IMR-90 (cell line): ENCODE data around the gene WIPI1. TPM values are rescaled to one million over a fixed set of nuclear protein-coding genes. Genes with fewer than 3 reads are reported as not detected.

Experiments used
- ATAC-seq: fragments of 200-7000 bp; cut with Tn5 transposase; 2 replicates; pipeline ENCODE4 v1.9.1; 2020; ENCODE audit warnings: low read depth, mild to moderate bottlenecking, moderate library complexity
- BruUV-seq: library from RNA; stranded (reverse); fragments of 400-500 nt; replicated peaks from 2 replicates; lab custom pipeline; 2021; lab: Mats Ljungman, UMichigan
- CTCF ChIA-PET: fragments of 300-600 bp; formaldehyde crosslinking; extraction: SDS; loops from one replicate; lab custom pipeline; 2021; ENCODE audit warnings: antibody characterized with exemption; lab: Yijun Ruan, JAX
- POLR2A ChIA-PET: fragments of 300-600 bp; sonication (Branson Sonifier 250); formaldehyde crosslinking; loops from one replicate; lab custom pipeline; 2022; ENCODE audit warnings: antibody characterized with exemption; ENCODE audit not compliant: unreplicated experiment; lab: Charles Lee
- DNase-seq: peaks from one replicate; pipeline ENCODE4 v3.0.0; 2013
- H2AFZ ChIP-seq: replicated peaks from 2 replicates; pipeline ENCODE3; 2013; ENCODE audit warnings: low read length, mild to moderate bottlenecking; ENCODE audit not compliant: poor library complexity
- H2AK5ac ChIP-seq: 2 replicates; pipeline ENCODE4 v1.6.1; 2013; ENCODE audit warnings: low read depth, low read length, inconsistent platforms
- H2AK9ac ChIP-seq: replicated peaks from 2 replicates; pipeline ENCODE3; 2013; ENCODE audit warnings: mild to moderate bottlenecking, low read depth, low read length, moderate library complexity; ENCODE audit not compliant: poor library complexity
- H2BK120ac ChIP-seq: 2 replicates; pipeline ENCODE4 v1.6.1; 2013; ENCODE audit warnings: low read depth, low read length, inconsistent platforms
- H2BK15ac ChIP-seq: 3 replicates; pipeline ENCODE4 v1.6.1; 2013; ENCODE audit warnings: low read depth, low read length, inconsistent platforms
- H2BK20ac ChIP-seq: 2 replicates; pipeline ENCODE4 v1.6.1; 2013; ENCODE audit warnings: low read depth, mild to moderate bottlenecking, inconsistent platforms, low read length, moderate library complexity
- H2BK5ac ChIP-seq: 2 replicates; pipeline ENCODE4 v1.6.1; 2013; ENCODE audit warnings: mild to moderate bottlenecking, low read depth, low read length, inconsistent platforms; ENCODE audit not compliant: poor library complexity, severe bottlenecking
- H3K14ac ChIP-seq: replicated peaks from 2 replicates; pipeline ENCODE4 v1.6.1; 2013; ENCODE audit warnings: low read depth, low read length, inconsistent platforms
- H3K18ac ChIP-seq: 2 replicates; pipeline ENCODE4 v1.6.1; 2013; ENCODE audit warnings: low read depth, low read length, control low read depth
- H3K23ac ChIP-seq: 2 replicates; pipeline ENCODE4 v1.6.1; 2013; ENCODE audit warnings: low read depth, low read length, inconsistent platforms
- H3K27ac ChIP-seq: 2 replicates; pipeline ENCODE4 v1.5.1; 2013; ENCODE audit warnings: mild to moderate bottlenecking, control low read depth, low read length; ENCODE audit not compliant: insufficient read depth
- H3K27me3 ChIP-seq: 2 replicates; pipeline ENCODE4 v1.6.1; 2013; ENCODE audit warnings: low read length; ENCODE audit not compliant: control insufficient read depth, insufficient read depth
- H3K36me3 ChIP-seq: 2 replicates; pipeline ENCODE4 v1.6.1; 2013; ENCODE audit warnings: low read length, mixed read lengths; ENCODE audit not compliant: control insufficient read depth, insufficient read depth
- H3K4ac ChIP-seq: 2 replicates; pipeline ENCODE4 v1.6.1; 2013; ENCODE audit warnings: low read depth, low read length, inconsistent platforms
- H3K4me1 ChIP-seq: 2 replicates; pipeline ENCODE4 v1.6.1; 2013; ENCODE audit warnings: low read length, mixed read lengths; ENCODE audit not compliant: control insufficient read depth, insufficient read depth
- H3K4me2 ChIP-seq: 2 replicates; pipeline ENCODE4 v1.6.1; 2013; ENCODE audit warnings: low read depth, mild to moderate bottlenecking, control low read depth, low read length, moderate library complexity
- H3K4me3 ChIP-seq: 2 replicates; pipeline ENCODE4 v1.5.1; 2013; ENCODE audit warnings: low read depth, mild to moderate bottlenecking, control low read depth, low read length, moderate library complexity; ENCODE audit not compliant: insufficient read depth
- H3K56ac ChIP-seq: 2 replicates; pipeline ENCODE4 v1.6.1; 2013; ENCODE audit warnings: low read length, inconsistent platforms; ENCODE audit not compliant: insufficient read depth; ENCODE audit errors: extremely low read depth
- H3K79me1 ChIP-seq, 2 experiments: 2 replicates each; pipeline ENCODE4 v1.6.1; 2013; ENCODE audit warnings: low read length in 2 of 2, inconsistent platforms in 1 of 2, low read depth in 1 of 2
- H3K9ac ChIP-seq: 2 replicates; pipeline ENCODE4 v1.6.1; 2013; ENCODE audit warnings: low read depth, low read length, control low read depth
- H3K9me1 ChIP-seq: 2 replicates; pipeline ENCODE4 v1.6.1; 2013; ENCODE audit warnings: low read length, inconsistent platforms; ENCODE audit not compliant: insufficient read depth
- H3K9me3 ChIP-seq: 2 replicates; pipeline ENCODE4 v1.6.1; 2013; ENCODE audit warnings: low read length; ENCODE audit not compliant: control insufficient read depth, insufficient read depth
- H4K20me1 ChIP-seq: 2 replicates; pipeline ENCODE4 v1.6.1; 2013; ENCODE audit warnings: low read length, inconsistent platforms; ENCODE audit not compliant: insufficient read depth
- H4K5ac ChIP-seq: 2 replicates; pipeline ENCODE4 v1.6.1; 2013; ENCODE audit warnings: mild to moderate bottlenecking, low read depth, low read length, control low read depth
- H4K8ac ChIP-seq, 2 experiments: 2 replicates each; pipeline ENCODE4 v1.6.1; 2013; ENCODE audit warnings: low read depth in 2 of 2, low read length in 2 of 2, control low read depth in 1 of 2, inconsistent platforms in 1 of 2
- H4K91ac ChIP-seq: 2 replicates; pipeline ENCODE4 v1.6.1; 2013; ENCODE audit warnings: low read depth, low read length, inconsistent platforms; ENCODE audit not compliant: insufficient read depth
- MXI1 ChIP-seq: IDR thresholded peaks from 2 replicates; pipeline ENCODE4 v1.6.1; 2012; ENCODE audit warnings: low read depth, mild to moderate bottlenecking, low read length, moderate library complexity, borderline replicate concordance
- SMC3 ChIP-seq: fragments of 150-350 bp; IDR thresholded peaks from 2 replicates; pipeline ENCODE4 v1.6.1; 2016; ENCODE audit warnings: low read depth, mild to moderate bottlenecking, antibody characterized with exemption, low read length, moderate library complexity
- WGBS, 2 experiments: methylation state at CpG; one replicate each; pipeline versions ENCODE4 v1.1.5 to v1.1.7; 2013; ENCODE audit warnings: missing lambda C conversion rate in 2 of 2; ENCODE audit not compliant: insufficient read length in 1 of 2; ENCODE audit errors: extremely low coverage in 2 of 2; 5-methylcytosine and 5-hydroxymethylcytosine counted together
- dilution Hi-C: fragments of 300-500 bp; cut with HindIII; formaldehyde crosslinking; loops from one replicate; pipeline ENCODE4 v1.14.3; 2018; ENCODE audit warnings: low sequenced_read_pairs; ENCODE audit not compliant: unreplicated experiment
- in situ Hi-C: fragments of 300-500 bp; cut with MboI; formaldehyde crosslinking; loops from 3 replicates; pipeline ENCODE4 v1.14.3; 2019; ENCODE audit warnings: low sequenced_read_pairs, inconsistent platforms, mixed read lengths
- intact Hi-C: fragments of 100-400 bp; cut with micrococcal nuclease; formaldehyde crosslinking; loops from 2 replicates; pipeline ENCODE4 v1.10.0; 2022
- polyA plus RNA-seq, 3 experiments: library from polyadenylated mRNA; depleted of rRNA; stranded (reverse); fragments of >200 nt; gene quantifications; 2 replicates each; pipeline ENCODE4 v1.2.3, GENCODE V29; 2012; ENCODE audit warnings: low replicate concordance in 1 of 3
- total RNA-seq: library from RNA; depleted of rRNA; stranded (reverse); fragments of >200 nt; gene quantifications from 2 replicates; pipeline ENCODE4 v1.2.3, GENCODE V29; 2012

The WIPI1 gene
- total and polyA plus RNA-seq, 2 of the 4 experiments (the other 2 are of a cell fraction) = 78.6 to 129 TPM

- H2AK5ac ChIP-seq = no peak overlapping the region
- in situ Hi-C loops (loop anchor here (25.0 kb wide), 1 partner anchor 506 kb away; no protein-coding TSS in a partner anchor), intact Hi-C loops (loop anchor here (10.0 kb wide), 2 partner anchors 504 to 776 kb away; no protein-coding TSS in a partner anchor), dilution Hi-C loops (no loop called here)
- BruUV-seq = no TSS peak
- H3K4ac ChIP-seq = no peak overlapping the region
- DNase-seq (peak; percentile 46), ATAC-seq (peak; percentile 44; the same call in 1 of the 2 replicates)
- no peaks in the 10 kb centered on the region for H4K20me1 ChIP-seq
- no peaks in the 10 kb centered on the region for H3K79me1 ChIP-seq
- H3K4me1 ChIP-seq = no peaks in the 10 kb centered on the region
- no peak overlapping the region for H4K91ac ChIP-seq
- no peak overlapping the region for H3K4me2 ChIP-seq
- no peaks in the 10 kb centered on the region; the same call in 1 of the 2 replicates for H3K9me3 ChIP-seq
- ChIA-PET CTCF (interaction anchor here (1.1 to 1.4 kb wide), 2 partner anchors 14 to 69 kb away, joined by 3 read pairs; no protein-coding TSS in a partner anchor), POLR2A (no interaction called here)
- H2BK15ac ChIP-seq = no peak overlapping the region
- no peak overlapping the region for H3K14ac ChIP-seq
- no peak overlapping the region for H2AK9ac ChIP-seq
- no peak overlapping the region for H3K27ac ChIP-seq
- no peaks in the 10 kb centered on the region for H3K36me3 ChIP-seq
- no peak overlapping the region for H3K18ac ChIP-seq
- no peak overlapping the region for H2AFZ ChIP-seq
- no peak overlapping the region for H2BK120ac ChIP-seq
- WGBS, 2 experiments = no CpG with 5 or more reads among the region's 5 CpGs
- H3K56ac ChIP-seq = no peak overlapping the region
- H4K5ac ChIP-seq = no peak overlapping the region
- H3K4me3 ChIP-seq = no peak overlapping the region
- TF ChIP-seq SMC3 (no peak), MXI1 (no peak)
- no peaks in the 10 kb centered on the region for H3K9me1 ChIP-seq
- H4K8ac ChIP-seq = no peak overlapping the region
- no peaks in the 10 kb centered on the region; the same call in 1 of the 2 replicates for H3K27me3 ChIP-seq
- H2BK5ac ChIP-seq = no peak overlapping the region
- no peak overlapping the region for H2BK20ac ChIP-seq
- no peak overlapping the region for H3K23ac ChIP-seq
- H3K9ac ChIP-seq = no peak overlapping the region
Measured at GRCh38 chr17:68468334-68468733, 11.0 kb upstream of the WIPI1 start.
